Cardiac fibroblast (primary cell): ENCODE data around the gene SYNPO.

Source experiments
- DNase-seq, 2 donors: peaks; one replicate each; pipeline versions ENCODE4 v3.0.0 to v3.0.0-alpha.2; 2010; ENCODE audit warnings: low read depth in 2 of 2
- H3K4me3 ChIP-seq, 2 donors: replicated peaks in 1 of 2; 1 replicate in 1 of 2; 2 replicates in 1 of 2; pipeline ENCODE4 v1.5.1; 2011; ENCODE audit warnings: low read depth in 2 of 2, low read length in 2 of 2, mild to moderate bottlenecking in 2 of 2, moderate library complexity in 1 of 2
- CTCF ChIP-seq: IDR thresholded peaks from one replicate; pipeline ENCODE4 v1.5.1; 2011; ENCODE audit warnings: low read depth, mild to moderate bottlenecking, low read length, inconsistent platforms

Gene SYNPO

GRCh38 chr5:150596826-150597225 is 43.6 kb upstream of the SYNPO start:
- no peak for TF ChIP-seq CTCF
- H3K4me3 ChIP-seq: no peak overlapping the region
- DNase-seq: no peak

GRCh38 chr5:150598006-150598405 is 42.5 kb upstream of the SYNPO start:
- no peak for TF ChIP-seq CTCF
- H3K4me3 ChIP-seq: no peak overlapping the region
- DNase-seq: no peak

GRCh38 chr5:150598821-150599273 is 41.6 kb upstream of the SYNPO start:
- no peak for DNase-seq
- no peak for TF ChIP-seq CTCF
- no peak overlapping the region for H3K4me3 ChIP-seq

GRCh38 chr5:150599281-150599680 is 41.2 kb upstream of the SYNPO start:
- no peak for DNase-seq
- no peak for TF ChIP-seq CTCF
- no peak overlapping the region for H3K4me3 ChIP-seq

GRCh38 chr5:150599917-150600511 is 40.4 kb upstream of the SYNPO start:
- no peak overlapping the region for H3K4me3 ChIP-seq
- DNase-seq: peak; percentile 86 to 89
- TF ChIP-seq CTCF: no peak

- H3K4me3 ChIP-seq: peak overlapping the region in 1 of 2 donors; percentile 23
- no peak for DNase-seq
- no peak for TF ChIP-seq CTCF
These were observed 39.6 kb upstream of the SYNPO start for GRCh38 chr5:150600616-150601490.
